HG03135 (cell line): Measurements from ENCODE around the gene NOS1AP.

ENCODE experiments used
- ATAC-seq: cut with Tn5 transposase; IDR thresholded peaks from one replicate; pipeline ENCODE4 v1.9.1; 2021; ENCODE audit warnings: mild to moderate bottlenecking, moderate library complexity; ENCODE audit not compliant: unreplicated experiment

NOS1AP gene

GRCh38 chr1:162359523-162360236, 290.2 kb downstream of the NOS1AP start:
- ATAC-seq: no peak

- ATAC-seq: no peak
Measured at GRCh38 chr1:162360237-162360873, 290.9 kb downstream of the NOS1AP start.

- ATAC-seq: no peak
Measured at GRCh38 chr1:162360874-162361260, 291.4 kb downstream of the NOS1AP start.

- peak; percentile 34 for ATAC-seq
Measured at GRCh38 chr1:162361349-162361748, 291.9 kb downstream of the NOS1AP start.

GRCh38 chr1:162363823-162364222, 294.3 kb downstream of the NOS1AP start:
- no peak for ATAC-seq

- ATAC-seq: no peak
Measured at GRCh38 chr1:162364498-162364897, 295.0 kb downstream of the NOS1AP start.

GRCh38 chr1:162365284-162366020, 296.0 kb downstream of the NOS1AP start:
- no peak for ATAC-seq

GRCh38 chr1:162366149-162366548, 296.7 kb downstream of the NOS1AP start:
- no peak for ATAC-seq

- ATAC-seq: no peak
Measured at GRCh38 chr1:162366671-162367070, 297.2 kb downstream of the NOS1AP start.

- no peak for ATAC-seq
Measured at GRCh38 chr1:162367073-162367472, 297.6 kb downstream of the NOS1AP start.

- no peak for ATAC-seq
Measured at GRCh38 chr1:162367772-162368171, 298.3 kb downstream of the NOS1AP start.

GRCh38 chr1:162368451-162368850, 299.0 kb downstream of the NOS1AP start:
- no peak for ATAC-seq

- no peak for ATAC-seq
Measured at GRCh38 chr1:162369571-162369970, 300.1 kb downstream of the NOS1AP start.

- no peak for ATAC-seq
Measured at GRCh38 chr1:162370161-162370560, 300.7 kb downstream of the NOS1AP start.

GRCh38 chr1:162370721-162371120, 301.2 kb downstream of the NOS1AP start:
- no peak for ATAC-seq

- ATAC-seq: no peak
Measured at GRCh38 chr1:162371611-162372010, 302.1 kb downstream of the NOS1AP start.

GRCh38 chr1:162372159-162373071, 302.9 kb downstream of the NOS1AP start:
- ATAC-seq: no peak

- ATAC-seq: no peak
Measured at GRCh38 chr1:162373072-162373427, 303.6 kb downstream of the NOS1AP start.

GRCh38 chr1:162373541-162374260, 304.2 kb downstream of the NOS1AP start:
- ATAC-seq: no peak

GRCh38 chr1:162374406-162374805, 304.9 kb downstream of the NOS1AP start:
- no peak for ATAC-seq
